Breast epithelium (tissue), 4 donors: ENCODE measurements around the gene PDE10A. TPM values are rescaled to one million over a fixed set of nuclear protein-coding genes. Genes with fewer than 3 reads are reported as not detected.

Experiments used
- DNase-seq, 2 donors: peaks; one replicate each; pipeline ENCODE4 v3.0.0-alpha.2; 2019; ENCODE audit warnings: low spot score in 2 of 2
- H3K27ac ChIP-seq, 2 donors: fragments of 200-600 bp; sonication (generic) in 1 of 2; one replicate each; pipeline ENCODE4 v1.5.1; 2016 to 2019; ENCODE audit warnings: mild to moderate bottlenecking in 1 of 2
- H3K27me3 ChIP-seq, 2 donors: fragments of 200-600 bp; sonication (generic) in 1 of 2; one replicate each; pipeline versions ENCODE4 v1.5.1 to v1.6.0; 2017 to 2019; ENCODE audit warnings: control low read depth in 1 of 2, mild to moderate bottlenecking in 1 of 2
- H3K36me3 ChIP-seq: fragments of 200-600 bp; one replicate; pipeline ENCODE4 v1.5.1; 2019
- H3K4me1 ChIP-seq, 2 donors: fragments of 200-600 bp; sonication (generic); one replicate each; pipeline ENCODE4 v1.5.1; 2016 to 2019; ENCODE audit warnings: control low read depth in 1 of 2
- H3K4me3 ChIP-seq, 3 donors: fragments of 200-600 bp; sonication (generic); 1 replicate in 2 of 3; 2 replicates in 1 of 3; pipeline ENCODE4 v1.5.1; 2016 to 2019; ENCODE audit warnings: mild to moderate bottlenecking in 3 of 3, moderate library complexity in 2 of 3
- H3K9me3 ChIP-seq, 2 donors: fragments of 200-600 bp; sonication (generic) in 1 of 2; one replicate each; pipeline ENCODE4 v1.5.1; 2016 to 2019; ENCODE audit warnings: control low read depth in 1 of 2
- CTCF ChIP-seq, 3 donors: fragments of 450-650 bp; IDR thresholded peaks; one replicate each; pipeline ENCODE4 v1.5.1; 2016 to 2017; ENCODE audit warnings: antibody characterized with exemption in 3 of 3, mild to moderate bottlenecking in 3 of 3, moderate library complexity in 3 of 3
- POLR2A ChIP-seq: fragments of 450-650 bp; IDR thresholded peaks from one replicate; pipeline ENCODE4 v1.6.1; 2016; ENCODE audit warnings: antibody characterized with exemption, mild to moderate bottlenecking, moderate library complexity
- POLR2AphosphoS5 ChIP-seq, 3 donors: sonication (generic); formaldehyde crosslinking; IDR thresholded peaks; one replicate each; pipeline ENCODE4 v1.6.1; 2017; ENCODE audit warnings: antibody characterized with exemption in 3 of 3
- intact Hi-C: fragments of 100-400 bp; cut with DNase I; formaldehyde crosslinking; loops from one replicate; pipeline ENCODE4 v1.15.1; 2023; ENCODE audit warnings: low total_unique reads
- total RNA-seq, 3 donors: library from RNA; depleted of rRNA; stranded (reverse); fragments of >200 nt; gene quantifications; one replicate each; pipeline ENCODE4 v1.1.0, GENCODE V29; 2016

Gene PDE10A
- total RNA-seq, 3 donors from 2014 or later: 2.7 to 22.0 (median 12.6) TPM

- H3K4me1 ChIP-seq: no peaks in the 10 kb centered on the region
- H3K4me3 ChIP-seq: no peak overlapping the region
- H3K27ac ChIP-seq: no peak overlapping the region
- no peak for TF ChIP-seq POLR2A
- TF ChIP-seq CTCF (IDR thresholded peaks at IDR 0.05): no peak
- no peak for TF ChIP-seq POLR2AphosphoS5 (IDR thresholded peaks at IDR 0.05)
- intact Hi-C loops: no loop called here
- H3K36me3 ChIP-seq: no peaks in the 10 kb centered on the region
- no peak for DNase-seq
- H3K27me3 ChIP-seq: no peaks in the 10 kb centered on the region
- H3K9me3 ChIP-seq: peaks cover 6 to 11% of the 10 kb centered on the region in 2 donors
Observed at GRCh38 chr6:165697171-165697570, 34.1 kb upstream of the PDE10A start.

GRCh38 chr6:165695722-165696515 is 32.9 kb upstream of the PDE10A start:
- intact Hi-C loops: no loop called here
- no peaks in the 10 kb centered on the region for H3K27me3 ChIP-seq
- H3K36me3 ChIP-seq: no peaks in the 10 kb centered on the region
- H3K4me3 ChIP-seq: no peak overlapping the region
- H3K4me1 ChIP-seq: no peaks in the 10 kb centered on the region
- peaks cover 6 to 11% of the 10 kb centered on the region in 2 donors for H3K9me3 ChIP-seq
- no peak overlapping the region for H3K27ac ChIP-seq
- DNase-seq: no peak
- TF ChIP-seq POLR2AphosphoS5 (IDR thresholded peaks at IDR 0.05) (no peak), CTCF (IDR thresholded peaks at IDR 0.05) (no peak)

- H3K4me3 ChIP-seq: no peak overlapping the region
- intact Hi-C loops: no loop called here
- DNase-seq: no peak
- no peaks in the 10 kb centered on the region for H3K4me1 ChIP-seq
- no peaks in the 10 kb centered on the region for H3K27me3 ChIP-seq
- peaks cover 6 to 11% of the 10 kb centered on the region in 2 donors for H3K9me3 ChIP-seq
- no peak overlapping the region for H3K27ac ChIP-seq
- TF ChIP-seq POLR2AphosphoS5 (IDR thresholded peaks at IDR 0.05) (no peak), POLR2A (no peak), CTCF (IDR thresholded peaks at IDR 0.05) (no peak)
- H3K36me3 ChIP-seq: no peaks in the 10 kb centered on the region
Observed at GRCh38 chr6:165694296-165694695, 31.3 kb upstream of the PDE10A start.

GRCh38 chr6:165692106-165692653 is 29.1 kb upstream of the PDE10A start:
- no peak for DNase-seq
- intact Hi-C loops: no loop called here
- Histone ChIP-seq H3K9me3 (no peaks in the 10 kb centered on the region), H3K27ac (no peak overlapping the region), H3K4me1 (no peaks in the 10 kb centered on the region), H3K27me3 (no peaks in the 10 kb centered on the region), H3K36me3 (no peaks in the 10 kb centered on the region), H3K4me3 (no peak overlapping the region)
- no peak for TF ChIP-seq CTCF (IDR thresholded peaks at IDR 0.05)
- no peak for TF ChIP-seq POLR2AphosphoS5 (IDR thresholded peaks at IDR 0.05)
- no peak for TF ChIP-seq POLR2A

- Histone ChIP-seq H3K27me3 (no peaks in the 10 kb centered on the region), H3K4me3 (no peak overlapping the region), H3K4me1 (no peaks in the 10 kb centered on the region), H3K27ac (no peak overlapping the region), H3K9me3 (no peaks in the 10 kb centered on the region), H3K36me3 (no peaks in the 10 kb centered on the region)
- TF ChIP-seq POLR2AphosphoS5 (IDR thresholded peaks at IDR 0.05) (no peak), CTCF (IDR thresholded peaks at IDR 0.05) (no peak)
- DNase-seq: no peak
- intact Hi-C loops: no loop called here
Observed at GRCh38 chr6:165689699-165690098, 26.7 kb upstream of the PDE10A start.
